PC-9 (cell line): ENCODE measurements around the gene RNF166.

Experiments
- EZH2 ChIP-seq: fragments of 200-600 bp; sonication (generic); IDR thresholded peaks from 2 replicates; pipeline ENCODE4 v1.8.0; 2017; ENCODE audit warnings: antibody characterized with exemption, low read depth
- TF ChIP-seq, protein P1 (sequence below): fragments of 200-600 bp; sonication (generic); conservative IDR thresholded peaks from 2 replicates; pipeline ENCODE4 v1.6.1; 2017; ENCODE audit warnings: mixed run types, antibody characterized with exemption, mild to moderate bottlenecking, moderate library complexity

DNA sequence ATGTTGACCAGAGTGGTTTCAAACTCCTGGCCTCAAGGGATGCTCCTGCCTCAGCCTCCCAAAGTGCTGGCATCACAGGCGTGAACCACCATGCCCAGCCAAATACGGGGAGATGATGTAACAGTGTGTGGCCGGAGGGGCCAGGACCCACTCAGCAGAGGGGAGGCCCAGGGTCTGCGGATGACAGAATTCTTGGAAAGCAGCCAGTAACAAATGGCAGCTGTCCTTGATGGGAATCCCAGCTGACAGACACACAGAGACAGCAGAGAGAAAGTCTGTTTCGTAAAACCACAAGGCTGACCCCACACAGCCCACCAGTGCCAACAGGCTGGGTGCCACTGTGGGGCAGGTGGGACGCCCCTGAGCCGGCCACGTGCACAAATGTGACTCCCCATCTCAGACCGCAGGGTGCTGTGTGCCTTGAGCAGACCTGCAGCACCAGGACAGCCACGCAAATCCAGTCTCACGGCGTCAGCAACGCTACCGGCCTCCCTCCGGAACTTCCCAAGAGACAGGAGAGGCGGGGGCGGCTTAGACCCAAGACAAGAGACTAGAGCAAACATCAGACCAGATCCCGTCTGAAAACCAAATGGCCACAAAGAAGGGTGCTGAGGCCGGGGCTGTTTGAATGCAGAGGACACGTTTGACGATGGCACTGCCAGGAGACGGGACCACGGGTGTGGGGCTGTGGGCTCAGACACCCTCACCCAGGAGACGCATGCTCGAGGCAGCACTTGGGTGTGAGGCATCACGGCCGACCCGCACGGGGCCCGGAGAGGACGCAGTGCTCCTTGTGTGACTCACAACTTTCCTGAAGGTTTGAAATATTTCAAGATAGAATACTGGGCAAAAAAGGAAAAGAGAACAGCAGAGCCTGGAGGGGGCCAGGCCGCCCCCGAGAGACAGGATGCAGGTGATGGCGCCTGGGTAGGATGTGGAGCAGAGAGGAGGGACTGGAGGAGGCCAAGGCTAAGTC is 24.7 kb upstream of the RNF166 start:
- TF ChIP-seq, protein P1, sequence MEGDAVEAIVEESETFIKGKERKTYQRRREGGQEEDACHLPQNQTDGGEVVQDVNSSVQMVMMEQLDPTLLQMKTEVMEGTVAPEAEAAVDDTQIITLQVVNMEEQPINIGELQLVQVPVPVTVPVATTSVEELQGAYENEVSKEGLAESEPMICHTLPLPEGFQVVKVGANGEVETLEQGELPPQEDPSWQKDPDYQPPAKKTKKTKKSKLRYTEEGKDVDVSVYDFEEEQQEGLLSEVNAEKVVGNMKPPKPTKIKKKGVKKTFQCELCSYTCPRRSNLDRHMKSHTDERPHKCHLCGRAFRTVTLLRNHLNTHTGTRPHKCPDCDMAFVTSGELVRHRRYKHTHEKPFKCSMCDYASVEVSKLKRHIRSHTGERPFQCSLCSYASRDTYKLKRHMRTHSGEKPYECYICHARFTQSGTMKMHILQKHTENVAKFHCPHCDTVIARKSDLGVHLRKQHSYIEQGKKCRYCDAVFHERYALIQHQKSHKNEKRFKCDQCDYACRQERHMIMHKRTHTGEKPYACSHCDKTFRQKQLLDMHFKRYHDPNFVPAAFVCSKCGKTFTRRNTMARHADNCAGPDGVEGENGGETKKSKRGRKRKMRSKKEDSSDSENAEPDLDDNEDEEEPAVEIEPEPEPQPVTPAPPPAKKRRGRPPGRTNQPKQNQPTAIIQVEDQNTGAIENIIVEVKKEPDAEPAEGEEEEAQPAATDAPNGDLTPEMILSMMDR, result no peak
- no peak for TF ChIP-seq EZH2
